GM12891 (cell line): ENCODE measurements around the gene ZSCAN21.

Source experiments
- POLR2A ChIP-seq: IDR thresholded peaks from 2 replicates; pipeline ENCODE4 v1.6.1; 2011; ENCODE audit warnings: low read depth, low read length, control low read depth
- POLR2AphosphoS5 ChIP-seq: IDR thresholded peaks from 2 replicates; pipeline ENCODE4 v1.6.1; 2011; ENCODE audit warnings: low read depth, low read length, control low read depth
- SPI1 ChIP-seq: IDR thresholded peaks from 2 replicates; pipeline ENCODE4 v1.6.1; 2011; ENCODE audit warnings: low read depth, low read length, control low read depth

- TF ChIP-seq POLR2A (no peak), POLR2AphosphoS5 (no peak), SPI1 (no peak)
These were observed 41.0 kb upstream of the ZSCAN21 start for GRCh38 chr7:100008525-100008924.
